CD14-positive monocyte (primary cell): ENCODE data around the gene CNOT6. TPM values are rescaled to one million over a fixed set of nuclear protein-coding genes. Genes with fewer than 3 reads are reported as not detected.

Experiments
- DNase-seq, 3 donors: peaks; one replicate each; pipeline ENCODE4 v3.0.0-alpha.2; 2011 to 2022
- H2AFZ ChIP-seq: 2 replicates; pipeline ENCODE4 v1.6.0; 2012; ENCODE audit warnings: mild to moderate bottlenecking, low read depth, low read length, inconsistent platforms; ENCODE audit not compliant: insufficient read depth, poor library complexity, severe bottlenecking
- H3K27ac ChIP-seq, 2 donors: 1 replicate in 1 of 2; 2 replicates in 1 of 2; pipeline ENCODE4 v1.5.1; 2012 to 2013; ENCODE audit warnings: low read length in 2 of 2, control low read depth in 1 of 2, inconsistent platforms in 1 of 2, low read depth in 1 of 2, mild to moderate bottlenecking in 1 of 2
- H3K27me3 ChIP-seq, 2 donors: one replicate each; pipeline versions ENCODE4 v1.6.0 to v1.6.1; 2011 to 2013; ENCODE audit warnings: low read length in 2 of 2; ENCODE audit not compliant: control insufficient read depth in 2 of 2, insufficient read depth in 2 of 2
- H3K36me3 ChIP-seq, 2 donors: replicated peaks in 1 of 2; 1 replicate in 1 of 2; 2 replicates in 1 of 2; pipeline versions ENCODE4 v1.5.1 to v1.6.1; 2012 to 2013; ENCODE audit warnings: low read length in 2 of 2, control low read depth in 1 of 2, inconsistent platforms in 1 of 2, mild to moderate bottlenecking in 1 of 2; ENCODE audit not compliant: insufficient read depth in 2 of 2, control insufficient read depth in 1 of 2
- H3K4me1 ChIP-seq, 2 donors: 1 replicate in 1 of 2; 2 replicates in 1 of 2; pipeline versions ENCODE4 v1.5.1 to v1.6.1; 2012 to 2013; ENCODE audit warnings: low read length in 2 of 2, control low read depth in 1 of 2, inconsistent platforms in 1 of 2, mild to moderate bottlenecking in 1 of 2, moderate library complexity in 1 of 2; ENCODE audit not compliant: insufficient read depth in 2 of 2, control insufficient read depth in 1 of 2
- H3K4me2 ChIP-seq: replicated peaks from 2 replicates; pipeline ENCODE3; 2012; ENCODE audit warnings: low read length, moderate library complexity, mild to moderate bottlenecking; ENCODE audit not compliant: poor library complexity, severe bottlenecking; ENCODE audit errors: extremely low read depth
- H3K4me3 ChIP-seq, 3 experiments: fragments of 200-600 bp in 1 of 3; sonication (generic) in 1 of 3; replicated peaks in 1 of 3; 1 replicate in 2 of 3; 2 replicates in 1 of 3; pipeline ENCODE4 v1.5.1; 2011 to 2013; ENCODE audit warnings: low read length in 3 of 3, mild to moderate bottlenecking in 3 of 3, control low read depth in 2 of 3, low read depth in 2 of 3, inconsistent platforms in 1 of 3, moderate library complexity in 1 of 3
- H3K79me2 ChIP-seq: 2 replicates; pipeline ENCODE4 v1.6.0; 2012; ENCODE audit warnings: mild to moderate bottlenecking, control low read depth, inconsistent platforms, low read length, moderate library complexity; ENCODE audit not compliant: insufficient read depth
- H3K9ac ChIP-seq: 2 replicates; pipeline ENCODE4 v1.6.0; 2017; ENCODE audit warnings: low read length, mild to moderate bottlenecking; ENCODE audit not compliant: insufficient read depth, poor library complexity, severe bottlenecking
- H3K9me3 ChIP-seq, 2 donors: replicated peaks in 1 of 2; 1 replicate in 1 of 2; 2 replicates in 1 of 2; pipeline versions ENCODE4 v1.5.1 to v1.6.1; 2012 to 2013; ENCODE audit warnings: low read length in 2 of 2, control low read depth in 1 of 2; ENCODE audit not compliant: control insufficient read depth in 1 of 2, insufficient read depth in 1 of 2
- H4K20me1 ChIP-seq: 2 replicates; pipeline ENCODE4 v1.6.0; 2012; ENCODE audit warnings: mild to moderate bottlenecking, low read length, control low read depth, moderate library complexity; ENCODE audit not compliant: insufficient read depth
- H3K27ac Mint-ChIP-seq, 7 donors: one replicate each; pipeline ENCODE4 v1.8.0; 2020; ENCODE audit warnings: mild to moderate bottlenecking in 7 of 7, mixed read lengths in 7 of 7, moderate library complexity in 6 of 7, inconsistent platforms in 2 of 7
- H3K27me3 Mint-ChIP-seq, 3 donors: one replicate each; pipeline ENCODE4 v1.8.0; 2021 to 2022; ENCODE audit warnings: low read depth in 3 of 3, mild to moderate bottlenecking in 3 of 3, mixed read lengths in 3 of 3, moderate library complexity in 3 of 3, inconsistent platforms in 1 of 3
- H3K36me3 Mint-ChIP-seq, 2 donors: one replicate each; pipeline ENCODE4 v1.8.0; 2020; ENCODE audit warnings: mixed read lengths in 2 of 2, inconsistent platforms in 1 of 2, mild to moderate bottlenecking in 1 of 2
- H3K4me1 Mint-ChIP-seq: one replicate; pipeline ENCODE4 v1.8.0; 2020; ENCODE audit warnings: mild to moderate bottlenecking, mixed read lengths
- H3K4me3 Mint-ChIP-seq, 2 donors: one replicate each; pipeline ENCODE4 v1.8.0; 2020; ENCODE audit warnings: mild to moderate bottlenecking in 2 of 2, mixed read lengths in 2 of 2, moderate library complexity in 1 of 2
- H3K9me3 Mint-ChIP-seq, 7 donors: one replicate each; pipeline ENCODE4 v1.8.0; 2020 to 2022; ENCODE audit warnings: mixed read lengths in 7 of 7, mild to moderate bottlenecking in 6 of 7, moderate library complexity in 6 of 7, inconsistent platforms in 2 of 7
- WGBS: methylation state at CpG from one replicate; pipeline ENCODE4 v1.1.5; 2013; ENCODE audit warnings: missing lambda C conversion rate; ENCODE audit not compliant: insufficient coverage; 5-methylcytosine and 5-hydroxymethylcytosine counted together
- intact Hi-C, 2 donors: fragments of 100-400 bp; cut with micrococcal nuclease; formaldehyde crosslinking; loops; one replicate each; pipeline versions ENCODE4 v1.15.0 to v1.15.1; 2023
- polyA plus RNA-seq, 3 donors: library from polyadenylated mRNA; depleted of rRNA in 1 of 3; unstranded in 2 of 3; stranded (reverse) in 1 of 3; fragments of 300-500 nt in 2 of 3; fragments of >200 nt in 1 of 3; fragmentation: Illumina TruSeq in 2 of 3; gene quantifications; 1 replicate in 2 of 3; 2 replicates in 1 of 3; pipeline ENCODE4 v1.2.3, GENCODE V29; 2012 to 2021
- TF ChIP-seq, protein P1 (sequence below): fragments of 200-600 bp; IDR thresholded peaks from one replicate; pipeline ENCODE4 v1.8.0; 2022; ENCODE audit warnings: antibody characterized with exemption, mild to moderate bottlenecking

The CNOT6 gene
- polyA plus RNA-seq, 3 donors, result 4.8 to 9.5 (median 7.7) TPM

DNA sequence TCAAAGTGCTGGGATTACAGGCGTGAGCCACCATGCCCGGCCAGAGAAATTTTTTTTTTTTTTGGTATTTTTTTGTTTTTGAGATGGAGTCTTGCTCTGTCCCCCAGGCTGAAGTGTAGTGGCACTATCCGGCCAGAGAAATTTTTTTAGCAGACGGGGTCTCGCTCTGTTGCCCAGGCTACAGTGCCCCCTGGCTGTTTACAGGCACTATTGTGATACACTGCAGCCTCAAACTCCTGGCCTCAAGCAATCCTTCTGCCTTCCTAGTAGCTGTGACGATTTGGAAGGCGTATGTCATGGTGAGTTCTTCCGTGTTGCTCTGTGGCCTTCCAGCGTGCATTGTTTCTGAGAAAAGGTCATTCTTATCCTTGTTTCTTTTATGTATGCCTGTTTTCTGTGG lies 47.5 kb downstream of the CNOT6 start:
- peak overlapping the region in 1 of 7 donors; percentile 0 for H3K27ac Mint-ChIP-seq
- Histone ChIP-seq H4K20me1 (peaks cover 29% of the 10 kb centered on the region), H3K79me2 (peaks cover 67% of the 10 kb centered on the region), H3K36me3 (peaks cover 6 to 49% of the 10 kb centered on the region in 2 donors), H3K4me2 (no peak overlapping the region), H3K27ac (no peak overlapping the region), H3K4me3 (no peak overlapping the region), H3K9me3 (no peaks in the 10 kb centered on the region), H3K4me1 (no peaks in the 10 kb centered on the region), H3K9ac (no peak overlapping the region), H2AFZ (no peak overlapping the region), H3K27me3 (no peaks in the 10 kb centered on the region)
- H3K9me3 Mint-ChIP-seq, result peaks cover 0 to 2% (median 0%) of the 10 kb centered on the region in 7 donors
- 96% methylated on average over 8 of the region's 9 CpGs for WGBS
- H3K4me1 Mint-ChIP-seq, result no peaks in the 10 kb centered on the region
- TF ChIP-seq, protein P1, sequence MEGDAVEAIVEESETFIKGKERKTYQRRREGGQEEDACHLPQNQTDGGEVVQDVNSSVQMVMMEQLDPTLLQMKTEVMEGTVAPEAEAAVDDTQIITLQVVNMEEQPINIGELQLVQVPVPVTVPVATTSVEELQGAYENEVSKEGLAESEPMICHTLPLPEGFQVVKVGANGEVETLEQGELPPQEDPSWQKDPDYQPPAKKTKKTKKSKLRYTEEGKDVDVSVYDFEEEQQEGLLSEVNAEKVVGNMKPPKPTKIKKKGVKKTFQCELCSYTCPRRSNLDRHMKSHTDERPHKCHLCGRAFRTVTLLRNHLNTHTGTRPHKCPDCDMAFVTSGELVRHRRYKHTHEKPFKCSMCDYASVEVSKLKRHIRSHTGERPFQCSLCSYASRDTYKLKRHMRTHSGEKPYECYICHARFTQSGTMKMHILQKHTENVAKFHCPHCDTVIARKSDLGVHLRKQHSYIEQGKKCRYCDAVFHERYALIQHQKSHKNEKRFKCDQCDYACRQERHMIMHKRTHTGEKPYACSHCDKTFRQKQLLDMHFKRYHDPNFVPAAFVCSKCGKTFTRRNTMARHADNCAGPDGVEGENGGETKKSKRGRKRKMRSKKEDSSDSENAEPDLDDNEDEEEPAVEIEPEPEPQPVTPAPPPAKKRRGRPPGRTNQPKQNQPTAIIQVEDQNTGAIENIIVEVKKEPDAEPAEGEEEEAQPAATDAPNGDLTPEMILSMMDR, result no peak
- intact Hi-C loops, result no loop called here
- no peaks in the 10 kb centered on the region for H3K27me3 Mint-ChIP-seq
- H3K4me3 Mint-ChIP-seq, result no peak overlapping the region
- peaks cover 39 to 76% of the 10 kb centered on the region in 2 donors for H3K36me3 Mint-ChIP-seq
- no peak for DNase-seq

DNA sequence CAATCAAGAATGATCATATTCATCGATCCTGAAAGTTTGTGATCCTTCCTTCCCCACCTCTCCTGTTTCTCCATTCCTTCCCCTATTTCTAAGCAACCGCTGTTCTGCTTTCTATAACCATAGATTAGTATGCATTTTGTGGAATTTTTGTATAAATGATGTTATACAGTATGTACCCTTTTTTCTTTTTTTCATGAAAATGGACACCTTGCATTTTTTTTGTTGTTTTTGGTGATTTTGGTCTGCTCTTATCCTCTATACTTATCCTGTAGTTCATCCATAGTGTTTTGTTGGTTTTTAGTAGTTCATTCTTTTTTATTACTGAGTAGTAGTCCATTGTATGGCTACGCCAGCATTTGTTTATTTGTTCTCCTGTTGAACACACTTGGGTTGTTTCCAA lies 51.1 kb downstream of the CNOT6 start:
- H2AFZ ChIP-seq, result no peak overlapping the region
- no peaks in the 10 kb centered on the region for H3K4me1 ChIP-seq
- H3K9ac ChIP-seq, result no peak overlapping the region
- H3K4me3 ChIP-seq, result no peak overlapping the region
- intact Hi-C loops, result no loop called here
- no peaks in the 10 kb centered on the region for H3K27me3 ChIP-seq
- no peaks in the 10 kb centered on the region for H3K9me3 ChIP-seq
- H3K27ac Mint-ChIP-seq, result no peak overlapping the region
- H3K79me2 ChIP-seq, result peaks cover 58% of the 10 kb centered on the region
- peaks cover 11 to 58% of the 10 kb centered on the region in 2 donors for H3K36me3 ChIP-seq
- peaks cover 28 to 64% of the 10 kb centered on the region in 2 donors for H3K36me3 Mint-ChIP-seq
- H3K4me1 Mint-ChIP-seq, result no peaks in the 10 kb centered on the region
- no peak overlapping the region for H3K4me2 ChIP-seq
- no CpG with 5 or more reads among the region's 3 CpGs for WGBS
- no peak for DNase-seq
- H3K9me3 Mint-ChIP-seq, result peaks cover 0 to 1% (median 0%) of the 10 kb centered on the region in 7 donors
- TF ChIP-seq, protein P1, result no peak
- no peak overlapping the region for H3K27ac ChIP-seq
- H4K20me1 ChIP-seq, result peaks cover 25% of the 10 kb centered on the region
- H3K4me3 Mint-ChIP-seq, result no peak overlapping the region
- no peaks in the 10 kb centered on the region for H3K27me3 Mint-ChIP-seq
